Measurements from ENCODE around the gene ADK.

Gene ADK

DNA sequence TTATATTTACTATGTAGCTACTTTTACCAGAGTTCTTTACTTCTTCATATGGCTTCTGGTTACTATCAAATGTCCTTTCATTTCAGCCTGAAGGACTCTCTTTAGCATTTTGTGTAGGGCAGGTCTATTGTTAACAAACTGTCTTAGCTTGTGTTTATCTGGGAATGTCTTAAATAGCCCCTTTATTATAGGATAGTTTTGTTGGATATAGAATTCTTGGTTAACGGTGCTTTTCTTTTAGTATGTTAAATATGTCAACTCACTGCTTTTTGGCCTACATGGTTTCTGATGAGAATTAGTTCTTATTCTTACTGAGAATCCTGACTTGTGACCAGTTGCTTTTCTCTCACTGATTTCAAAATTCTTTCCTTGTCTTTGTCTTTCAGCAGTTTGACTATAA lies 169.0 kb downstream of the ADK start:
- peaks cover 48% of the 10 kb centered on the region for H3K36me3 Mint-ChIP-seq (ENCODE audit: low read depth)
- H3K4me3 Mint-ChIP-seq = no peak overlapping the region
- TF ChIP-seq, protein P1, sequence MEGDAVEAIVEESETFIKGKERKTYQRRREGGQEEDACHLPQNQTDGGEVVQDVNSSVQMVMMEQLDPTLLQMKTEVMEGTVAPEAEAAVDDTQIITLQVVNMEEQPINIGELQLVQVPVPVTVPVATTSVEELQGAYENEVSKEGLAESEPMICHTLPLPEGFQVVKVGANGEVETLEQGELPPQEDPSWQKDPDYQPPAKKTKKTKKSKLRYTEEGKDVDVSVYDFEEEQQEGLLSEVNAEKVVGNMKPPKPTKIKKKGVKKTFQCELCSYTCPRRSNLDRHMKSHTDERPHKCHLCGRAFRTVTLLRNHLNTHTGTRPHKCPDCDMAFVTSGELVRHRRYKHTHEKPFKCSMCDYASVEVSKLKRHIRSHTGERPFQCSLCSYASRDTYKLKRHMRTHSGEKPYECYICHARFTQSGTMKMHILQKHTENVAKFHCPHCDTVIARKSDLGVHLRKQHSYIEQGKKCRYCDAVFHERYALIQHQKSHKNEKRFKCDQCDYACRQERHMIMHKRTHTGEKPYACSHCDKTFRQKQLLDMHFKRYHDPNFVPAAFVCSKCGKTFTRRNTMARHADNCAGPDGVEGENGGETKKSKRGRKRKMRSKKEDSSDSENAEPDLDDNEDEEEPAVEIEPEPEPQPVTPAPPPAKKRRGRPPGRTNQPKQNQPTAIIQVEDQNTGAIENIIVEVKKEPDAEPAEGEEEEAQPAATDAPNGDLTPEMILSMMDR (IDR thresholded peaks at IDR 0.05) = no peak
- no peak overlapping the region for H3K27ac Mint-ChIP-seq
- H3K9me3 Mint-ChIP-seq = peaks cover 25% of the 10 kb centered on the region
- no peak for DNase-seq
- no peaks in the 10 kb centered on the region for H3K27me3 Mint-ChIP-seq (ENCODE audit: low read depth, poor library complexity)
- no peaks in the 10 kb centered on the region for H3K4me1 Mint-ChIP-seq

DNA sequence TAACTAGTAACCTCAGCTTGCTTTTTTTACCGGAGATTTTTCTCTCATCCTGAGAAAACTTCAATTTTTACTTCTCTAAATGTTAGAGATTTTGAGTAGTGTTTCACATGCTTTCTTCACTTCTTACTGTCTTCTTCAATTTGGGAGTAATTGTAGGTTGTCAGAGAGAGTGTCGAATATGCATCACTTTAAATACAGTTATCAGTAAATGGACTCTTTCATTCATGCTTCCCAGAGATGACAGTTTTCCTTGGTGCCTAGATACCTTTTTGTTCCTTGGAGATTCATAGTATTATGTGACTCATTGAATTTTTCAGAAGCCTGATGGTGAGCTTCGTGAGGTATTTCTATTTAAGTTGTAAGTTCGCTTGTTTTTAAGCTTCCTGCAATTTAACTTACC lies 169.7 kb downstream of the ADK start:
- peaks cover 48% of the 10 kb centered on the region for H3K36me3 Mint-ChIP-seq (ENCODE audit: low read depth)
- peaks cover 25% of the 10 kb centered on the region for H3K9me3 Mint-ChIP-seq
- no peaks in the 10 kb centered on the region for H3K4me1 Mint-ChIP-seq
- no peak for DNase-seq
- no peak overlapping the region for H3K4me3 Mint-ChIP-seq
- TF ChIP-seq, protein P1 (IDR thresholded peaks at IDR 0.05) = no peak
- H3K27ac Mint-ChIP-seq = no peak overlapping the region
- H3K27me3 Mint-ChIP-seq (ENCODE audit: low read depth, poor library complexity) = no peaks in the 10 kb centered on the region

DNA sequence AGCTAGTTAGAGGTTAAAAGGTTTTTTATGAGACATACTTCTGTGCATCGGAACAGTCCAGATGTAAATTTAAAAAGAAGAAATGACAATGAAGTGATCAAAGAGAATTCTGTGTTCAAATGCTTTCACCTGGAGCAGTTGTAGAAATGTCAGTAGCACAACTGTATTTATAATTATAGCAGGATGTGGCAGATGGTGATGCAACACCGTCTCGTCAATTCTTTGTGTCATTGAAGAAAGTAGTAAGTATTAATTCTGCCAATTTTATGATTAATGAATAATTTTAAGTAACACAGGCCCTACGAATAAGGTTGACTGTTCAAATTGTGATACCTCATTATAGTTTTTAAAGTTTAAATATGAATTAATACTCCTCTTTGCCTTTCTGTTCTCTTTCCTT lies 171.1 kb downstream of the ADK start:
- H3K27me3 Mint-ChIP-seq (ENCODE audit: low read depth, poor library complexity) = no peaks in the 10 kb centered on the region
- H3K4me3 Mint-ChIP-seq = no peak overlapping the region
- H3K4me1 Mint-ChIP-seq = no peaks in the 10 kb centered on the region
- peaks cover 25% of the 10 kb centered on the region for H3K9me3 Mint-ChIP-seq
- no peak overlapping the region for H3K27ac Mint-ChIP-seq
- peaks cover 47% of the 10 kb centered on the region for H3K36me3 Mint-ChIP-seq (ENCODE audit: low read depth)
- TF ChIP-seq, protein P1 (IDR thresholded peaks at IDR 0.05) = no peak
- no peak for DNase-seq

DNA sequence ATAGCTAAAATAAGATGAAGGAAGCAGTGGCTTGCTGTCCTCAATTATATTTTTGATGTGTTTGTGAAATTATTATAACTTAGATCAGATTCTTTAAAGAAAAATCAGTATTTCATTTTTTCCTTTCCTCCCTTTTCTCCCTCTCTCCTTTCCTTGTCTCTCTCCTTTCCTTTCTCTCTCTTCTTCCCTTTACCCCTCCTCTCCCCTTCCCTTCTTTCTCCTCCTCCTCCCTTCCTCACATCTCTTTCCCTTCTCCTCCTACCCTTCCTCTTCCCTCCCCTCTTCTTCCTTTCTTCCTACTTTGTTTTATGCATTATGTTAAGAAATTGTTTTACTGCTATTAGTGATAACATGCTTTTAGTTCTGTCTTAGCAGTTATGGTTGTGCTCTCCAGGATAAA lies 171.5 kb downstream of the ADK start:
- peaks cover 43% of the 10 kb centered on the region for H3K36me3 Mint-ChIP-seq (ENCODE audit: low read depth)
- TF ChIP-seq, protein P1 (IDR thresholded peaks at IDR 0.05) = no peak
- peaks cover 25% of the 10 kb centered on the region for H3K9me3 Mint-ChIP-seq
- H3K27ac Mint-ChIP-seq = peak overlapping the region; percentile 8
- no peaks in the 10 kb centered on the region for H3K27me3 Mint-ChIP-seq (ENCODE audit: low read depth, poor library complexity)
- no peak overlapping the region for H3K4me3 Mint-ChIP-seq
- no peak for DNase-seq
- no peaks in the 10 kb centered on the region for H3K4me1 Mint-ChIP-seq

DNA sequence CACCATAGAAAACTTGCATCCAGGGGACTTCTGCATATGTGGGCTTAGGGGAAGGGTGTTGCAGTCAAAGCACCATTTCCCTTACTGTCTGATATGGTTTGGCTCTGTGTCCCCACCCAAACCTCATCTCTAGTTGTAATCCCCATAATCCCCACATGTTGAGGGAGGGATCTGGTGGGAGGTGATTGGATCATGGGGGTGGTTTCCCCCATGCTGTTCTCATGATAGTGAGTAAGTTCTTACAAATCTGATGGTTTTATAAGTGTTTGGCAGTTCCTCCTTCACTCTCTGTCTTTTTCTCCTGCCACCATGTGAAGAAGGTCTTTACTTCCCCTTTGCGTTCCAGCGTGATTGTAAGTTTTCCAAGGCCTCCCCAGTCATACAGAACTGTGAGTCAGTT lies 177.4 kb downstream of the ADK start:
- TF ChIP-seq, protein P1 (IDR thresholded peaks at IDR 0.05) = no peak
- H3K27ac Mint-ChIP-seq = no peak overlapping the region
- DNase-seq = no peak
- H3K4me3 Mint-ChIP-seq = no peak overlapping the region
- H3K4me1 Mint-ChIP-seq = no peaks in the 10 kb centered on the region
- peaks cover 24% of the 10 kb centered on the region for H3K36me3 Mint-ChIP-seq (ENCODE audit: low read depth)
- H3K27me3 Mint-ChIP-seq (ENCODE audit: low read depth, poor library complexity) = no peaks in the 10 kb centered on the region
- H3K9me3 Mint-ChIP-seq = peaks cover 5% of the 10 kb centered on the region

DNA sequence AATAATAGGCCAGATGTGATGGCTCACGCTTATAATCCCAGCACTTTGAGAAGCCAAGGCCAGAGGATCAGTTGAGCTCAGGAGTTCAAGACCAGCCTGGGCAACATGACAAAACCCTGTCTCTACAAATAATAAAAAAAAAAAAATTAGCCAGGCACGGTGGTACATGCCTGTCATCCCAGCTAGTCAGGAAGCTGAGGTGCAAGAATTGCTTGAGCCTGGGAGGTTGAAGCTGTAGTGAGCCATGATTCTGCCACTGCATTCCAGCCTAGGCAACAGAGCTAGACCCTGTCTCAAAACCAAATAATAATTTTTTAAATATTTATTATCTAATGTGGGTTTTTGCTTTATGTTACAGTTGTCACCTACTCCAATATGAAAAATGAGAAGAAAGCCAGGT lies 178.9 kb downstream of the ADK start:
- H3K27me3 Mint-ChIP-seq (ENCODE audit: low read depth, poor library complexity) = no peaks in the 10 kb centered on the region
- TF ChIP-seq, protein P1 (IDR thresholded peaks at IDR 0.05) = no peak
- no peak overlapping the region for H3K4me3 Mint-ChIP-seq
- peaks cover 14% of the 10 kb centered on the region for H3K9me3 Mint-ChIP-seq
- DNase-seq = no peak
- no peaks in the 10 kb centered on the region for H3K4me1 Mint-ChIP-seq
- H3K27ac Mint-ChIP-seq = no peak overlapping the region
- H3K36me3 Mint-ChIP-seq (ENCODE audit: low read depth) = peaks cover 24% of the 10 kb centered on the region

Measured in nephron progenitor cell (in vitro differentiated cells).